HepG2 (cell line): ENCODE measurements around the gene CDH8. TPM values are rescaled to one million over a fixed set of nuclear protein-coding genes. Genes with fewer than 3 reads are reported as not detected.
A peak's percentile ranks its signal among the peaks of the same experiment; 100 is the strongest.
"Not testable (repeated sequence)": the region's sequence is repeated elsewhere in the genome, so short reads cannot be mapped to it uniquely, and the experiment has no call there.

ENCODE experiments used
- ATAC-seq: fragments of 200-7000 bp; cut with Tn5 transposase; 3 replicates; pipeline ENCODE4 v1.9.1; 2020; ENCODE audit warnings: mild to moderate bottlenecking, moderate library complexity
- BruUV-seq: library from RNA; stranded (reverse); fragments of 400-500 nt; replicated peaks from 2 replicates; lab custom pipeline; 2021; lab: Mats Ljungman, UMichigan
- CTCF ChIA-PET: fragments of 300-600 bp; formaldehyde crosslinking; extraction: SDS; loops from one replicate; lab custom pipeline; 2021; ENCODE audit warnings: low total read pairs, inconsistent platforms, low intra/inter-chr PET ratio; lab: Yijun Ruan, JAX
- POLR2A ChIA-PET: fragments of 350-600 bp; sonication (Branson Sonifier 250); formaldehyde crosslinking; loops from one replicate; lab custom pipeline; 2020; ENCODE audit warnings: antibody characterized with exemption, inconsistent platforms; lab: Yijun Ruan, JAX
- DNase-seq: peaks from one replicate; pipeline ENCODE4 v3.0.0-alpha.2; 2015; ENCODE audit warnings: low spot score
- FAIRE-seq: peaks from 3 replicates; lab custom pipeline; 2011; peaks lifted over from hg19 to GRCh38; lab: Jason Lieb, UNC
- H2AFZ ChIP-seq: one replicate; pipeline ENCODE4 v1.6.1; 2011; ENCODE audit warnings: low read length, inconsistent platforms
- H3K27ac ChIP-seq: fragments of 300-600 bp; 3 replicates; pipeline ENCODE4 v1.8.0; 2011; ENCODE audit warnings: mixed run types, mild to moderate bottlenecking, mixed read lengths, low read length, inconsistent platforms; ENCODE audit not compliant: insufficient read depth; ENCODE audit errors: extremely low read length
- H3K27me3 ChIP-seq, 2 experiments: fragments of 200-600 bp in 1 of 2; 2 replicates in 1 of 2; 3 replicates in 1 of 2; pipeline versions ENCODE4 v1.6.0 to v1.8.0; 2011; ENCODE audit warnings: low read length in 2 of 2, mild to moderate bottlenecking in 2 of 2, moderate library complexity in 2 of 2, inconsistent platforms in 1 of 2; ENCODE audit not compliant: insufficient read depth in 2 of 2, control insufficient read depth in 1 of 2
- H3K36me3 ChIP-seq, 2 experiments: fragments of 200-600 bp in 1 of 2; replicated peaks in 1 of 2; 2 replicates in 1 of 2; 3 replicates in 1 of 2; pipeline versions ENCODE4 v1.5.1 to v1.8.0; 2011; ENCODE audit warnings: low read length in 2 of 2, inconsistent platforms in 1 of 2; ENCODE audit not compliant: insufficient read depth in 2 of 2, control insufficient read depth in 1 of 2
- H3K4me1 ChIP-seq: 2 replicates; pipeline ENCODE4 v1.5.1; 2012; ENCODE audit warnings: low read length, inconsistent platforms; ENCODE audit not compliant: insufficient read depth
- H3K4me2 ChIP-seq: 2 replicates; pipeline ENCODE4 v1.6.0; 2011; ENCODE audit warnings: low read depth, low read length, inconsistent platforms
- H3K4me3 ChIP-seq, 3 experiments: fragments of 200-600 bp in 1 of 3; sonication (generic), shearing (Covaris generic) in 1 of 3; replicated peaks in 1 of 3; 2 replicates each; pipeline ENCODE4 v1.5.1; 2011 to 2016; ENCODE audit warnings: low read length in 3 of 3, inconsistent platforms in 2 of 3, low read depth in 2 of 3, mild to moderate bottlenecking in 2 of 3, control low read depth in 1 of 3, mixed read lengths in 1 of 3; ENCODE audit not compliant: insufficient read depth in 1 of 3
- H3K79me2 ChIP-seq: one replicate; pipeline ENCODE4 v1.6.1; 2011; ENCODE audit warnings: low read length, inconsistent platforms; ENCODE audit not compliant: insufficient read depth
- H3K9ac ChIP-seq: 2 replicates; pipeline ENCODE4 v1.6.0; 2011; ENCODE audit warnings: mild to moderate bottlenecking, low read depth, low read length, inconsistent platforms; ENCODE audit not compliant: insufficient read depth
- H3K9me3 ChIP-seq: 2 replicates; pipeline ENCODE4 v1.5.1; 2012; ENCODE audit warnings: mild to moderate bottlenecking, low read length
- H4K20me1 ChIP-seq: 2 replicates; pipeline ENCODE4 v1.6.0; 2011; ENCODE audit warnings: inconsistent platforms, mild to moderate bottlenecking, low read length, moderate library complexity; ENCODE audit not compliant: insufficient read depth
- CEBPG ChIP-seq: IDR thresholded peaks from 2 replicates; pipeline ENCODE4 v1.6.1; 2016
- MAFF ChIP-seq: IDR thresholded peaks from 2 replicates; pipeline ENCODE4 v1.6.1; 2011; ENCODE audit warnings: low read depth, low read length, improper control_type of control experiment
- MAFK ChIP-seq, 2 experiments: IDR thresholded peaks in 1 of 2; conservative IDR thresholded peaks in 1 of 2; 2 replicates each; pipeline ENCODE4 v1.6.1; 2011; ENCODE audit warnings: improper control_type of control experiment in 2 of 2, low read length in 2 of 2
- ZFP37 ChIP-seq: sonication (generic); formaldehyde crosslinking; IDR thresholded peaks from 2 replicates; pipeline ENCODE4 v1.4.0; 2020; ENCODE audit warnings: missing genetic modification reagents, borderline replicate concordance
- WGBS: methylation state at CpG from one replicate; pipeline ENCODE4 v1.1.6; 2017; ENCODE audit warnings: low lambda C conversion rate; 5-methylcytosine and 5-hydroxymethylcytosine counted together
- in situ Hi-C: cut with HindIII; loops from 2 replicates; pipeline ENCODE4 v1.10.0; 2017; ENCODE audit warnings: low pct_unique_long_range_greater_than_20kb; ENCODE audit not compliant: extremely low pct_ligation_motif_present
- intact Hi-C: fragments of 100-400 bp; cut with micrococcal nuclease; formaldehyde crosslinking; loops from one replicate; pipeline ENCODE4 v1.10.0; 2022; ENCODE audit not compliant: unreplicated experiment
- polyA plus RNA-seq, 8 experiments: library from polyadenylated mRNA; depleted of rRNA in 3 of 8; stranded (reverse) in 7 of 8; unstranded in 1 of 8; fragments of >200 nt; fragmentation: Illumina TruSeq in 4 of 8; extraction: Trizol in 4 of 8; gene quantifications; 2 replicates each; pipeline versions ENCODE4 v1.2.1 to v1.2.3, GENCODE V29; 2011 to 2016; ENCODE audit warnings: low read depth in 4 of 8, missing spikeins in 1 of 8, mixed read lengths in 1 of 8; ENCODE audit not compliant: insufficient read depth in 1 of 8
- total RNA-seq, 5 experiments: library from RNA; depleted of rRNA; stranded (reverse); fragments of >200 nt; fragmentation: Illumina TruSeq; extraction: Trizol; gene quantifications; 2 replicates each; pipeline ENCODE4 v1.2.3, GENCODE V29; 2016; ENCODE audit warnings: low read depth in 1 of 5

The CDH8 gene
- total and polyA plus RNA-seq, 2 of the 13 experiments (the other 11 are each of a cell fraction or from before 2014, with no cell fraction given), result not detected

GRCh38 chr16:61715393-61715792, 320.8 kb downstream of the CDH8 start:
- no peak overlapping the region for H3K4me2 ChIP-seq
- DNase-seq (no peak), FAIRE-seq (no peak), ATAC-seq (no peak)
- H3K79me2 ChIP-seq, result no peaks in the 10 kb centered on the region
- BruUV-seq, result no TSS peak
- in situ Hi-C loops, result no loop called here
- no peaks in the 10 kb centered on the region for H4K20me1 ChIP-seq
- no peak overlapping the region for H3K9ac ChIP-seq
- no peaks in the 10 kb centered on the region for H3K36me3 ChIP-seq
- ChIA-PET POLR2A (no interaction called here), CTCF (no interaction called here)
- peaks cover 6% of the 10 kb centered on the region for H3K9me3 ChIP-seq
- no peak overlapping the region for H3K27ac ChIP-seq
- H3K4me3 ChIP-seq, result no peak overlapping the region
- no peak for TF ChIP-seq CEBPG (CRISPR knock-in tag)
- TF ChIP-seq MAFF, result peak; percentile 92
- peak; percentile 89 to 94 for TF ChIP-seq MAFK (conservative IDR thresholded peaks at IDR 0.05 in 1 of 2, IDR thresholded peaks at IDR 0.05 in 1 of 2; ENCODE audit: low read length in 2 of 2)
- no peak overlapping the region for H2AFZ ChIP-seq
- no peaks in the 10 kb centered on the region for H3K4me1 ChIP-seq
- no peaks in the 10 kb centered on the region for H3K27me3 ChIP-seq
- intact Hi-C loops, result no loop called here

DNA sequence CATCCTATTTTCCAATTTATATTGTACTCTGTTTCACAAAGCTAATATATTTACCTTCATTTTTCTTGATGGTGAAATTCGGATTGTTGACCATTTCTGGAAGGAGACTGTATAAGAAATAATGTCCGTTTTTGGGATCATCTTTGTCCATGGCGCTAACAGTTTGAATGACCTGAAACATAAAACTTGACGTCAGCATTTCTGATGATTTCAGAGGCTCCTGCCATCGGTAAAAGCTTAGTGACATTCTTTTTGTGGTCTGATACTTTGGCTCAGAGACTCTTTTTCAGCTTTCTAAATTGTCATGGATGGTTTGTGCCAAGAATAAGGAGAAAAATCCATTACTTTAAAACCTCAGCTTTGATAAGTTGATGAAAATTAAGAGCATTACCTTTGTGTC, 322.5 kb downstream of the CDH8 start:
- Histone ChIP-seq H3K27me3 (no peaks in the 10 kb centered on the region), H2AFZ (no peak overlapping the region), H3K4me3 (no peak overlapping the region), H3K27ac (no peak overlapping the region), H3K4me2 (no peak overlapping the region), H3K36me3 (no peaks in the 10 kb centered on the region), H3K9me3 (peaks cover 14% of the 10 kb centered on the region), H4K20me1 (no peaks in the 10 kb centered on the region), H3K79me2 (no peaks in the 10 kb centered on the region), H3K4me1 (no peaks in the 10 kb centered on the region), H3K9ac (no peak overlapping the region)
- in situ Hi-C loops (no loop called here), intact Hi-C loops (no loop called here)
- DNase-seq (no peak), FAIRE-seq (no peak), ATAC-seq (no peak)
- CTCF ChIA-PET, result no interaction called here
- TF ChIP-seq MAFK (conservative IDR thresholded peaks at IDR 0.05 in 1 of 2, IDR thresholded peaks at IDR 0.05 in 1 of 2; ENCODE audit: low read length in 2 of 2) (peak; percentile 75 to 85), MAFF (peak; percentile 64), ZFP37 (CRISPR knock-in tag) (no peak)
- POLR2A ChIA-PET, result no interaction called here
- 14% methylated on average over 5 of the region's 5 CpGs for WGBS
- BruUV-seq, result no TSS peak

- in situ Hi-C loops, H3K4me2 ChIP-seq, H3K4me1 ChIP-seq, H3K4me3 ChIP-seq, H3K79me2 ChIP-seq, intact Hi-C loops, H3K36me3 ChIP-seq, FAIRE-seq, H2AFZ ChIP-seq, H3K9ac ChIP-seq, DNase-seq, H3K27ac ChIP-seq, H4K20me1 ChIP-seq, POLR2A ChIA-PET, BruUV-seq, ATAC-seq, CTCF ChIA-PET, H3K27me3 ChIP-seq: not testable (repeated sequence)
- peaks cover 41% of the 10 kb centered on the region for H3K9me3 ChIP-seq
- WGBS, result 22% methylated on average over 4 of the region's 4 CpGs
These were observed 336.6 kb downstream of the CDH8 start for GRCh38 chr16:61699640-61700039.
